ENCODE data around the gene TUBB1. TPM values are rescaled to one million over a fixed set of nuclear protein-coding genes. Genes with fewer than 3 reads are reported as not detected.
A peak's percentile ranks its signal among the peaks of the same experiment; 100 is the strongest.

The TUBB1 gene
- total and polyA plus RNA-seq, 2 of the 4 experiments (the other 2 are of a cell fraction): not detected

- Histone ChIP-seq H3K9me3 (ENCODE audit: control insufficient read depth, insufficient read depth, low read length) (no peaks in the 10 kb centered on the region), H2AK9ac (replicated peaks; ENCODE audit: low read depth, low read length, poor library complexity) (no peak overlapping the region), H3K27me3 (ENCODE audit: control insufficient read depth, insufficient read depth, low read length) (no peaks in the 10 kb centered on the region), H3K4me2 (ENCODE audit: low read depth, low read length) (no peak overlapping the region), H4K20me1 (ENCODE audit: insufficient read depth, low read length) (peaks cover 50% of the 10 kb centered on the region), H2BK15ac (ENCODE audit: low read depth, low read length) (no peak overlapping the region), H2BK120ac (ENCODE audit: low read depth, low read length) (no peak overlapping the region), H3K27ac (ENCODE audit: insufficient read depth, low read length) (no peak overlapping the region), H3K14ac (replicated peaks; ENCODE audit: low read depth, low read length) (no peak overlapping the region), H2BK20ac (ENCODE audit: low read depth, low read length) (no peak overlapping the region), H3K18ac (ENCODE audit: low read depth, low read length) (no peak overlapping the region), H4K5ac (ENCODE audit: low read depth, low read length) (no peak overlapping the region), H4K8ac (ENCODE audit: low read depth in 2 of 2, low read length in 2 of 2) (no peak overlapping the region), H2AK5ac (ENCODE audit: low read depth, low read length) (no peak overlapping the region), H3K9ac (ENCODE audit: low read depth, low read length) (no peak overlapping the region), H3K56ac (ENCODE audit: extremely low read depth, insufficient read depth, low read length) (no peak overlapping the region; the same call in 1 of the 2 replicates), H4K91ac (ENCODE audit: insufficient read depth, low read depth, low read length) (no peak overlapping the region), H3K4me1 (ENCODE audit: control insufficient read depth, insufficient read depth, low read length) (peaks cover 9% of the 10 kb centered on the region), H3K9me1 (ENCODE audit: insufficient read depth, low read length) (peaks cover 18% of the 10 kb centered on the region), H3K23ac (ENCODE audit: low read depth, low read length) (peak overlapping the region; percentile 68), H2AFZ (replicated peaks; ENCODE audit: low read length, poor library complexity) (no peak overlapping the region), H3K4ac (ENCODE audit: low read depth, low read length) (no peak overlapping the region), H3K36me3 (ENCODE audit: control insufficient read depth, insufficient read depth, low read length) (peaks cover 34% of the 10 kb centered on the region), H3K4me3 (ENCODE audit: insufficient read depth, low read depth, low read length) (no peak overlapping the region), H2BK5ac (ENCODE audit: low read depth, low read length, poor library complexity, severe bottlenecking) (no peak overlapping the region), H3K79me1 (ENCODE audit: low read depth in 1 of 2, low read length in 2 of 2) (peaks cover 17 to 74% of the 10 kb centered on the region in 2 experiments)
- dilution Hi-C loops (cut with HindIII; ENCODE audit: low sequenced_read_pairs, unreplicated experiment) (no loop called here), intact Hi-C loops (cut with micrococcal nuclease) (loop anchor here (5.0 kb wide), 1 partner anchor 40 kb away; no protein-coding TSS in a partner anchor), in situ Hi-C loops (cut with MboI; ENCODE audit: low sequenced_read_pairs) (loop anchor here (10.0 to 25.0 kb wide), 4 partner anchors 122 to 1640 kb away; partner anchors contain the start of genes ANKRD60 and RBM38)
- ATAC-seq (ENCODE audit: low read depth): no peak
- TF ChIP-seq CHD1 (IDR thresholded peaks at IDR 0.05; ENCODE audit: low read depth, low read length): no peak
- no peak for TF ChIP-seq FOS (IDR thresholded peaks at IDR 0.05; ENCODE audit: low read depth, low read length)
- DNase-seq: no peak
- POLR2A ChIA-PET (ENCODE audit: unreplicated experiment): interaction anchor here (0.6 kb wide), 2 partner anchors 18 to 375 kb away, joined by 4 to 5 read pairs; no protein-coding TSS in a partner anchor
- 100% methylated on average over 2 of the region's 5 CpGs; no CpG with 5 or more reads in 1 of the 2 experiments for WGBS, 2 experiments (ENCODE audit: extremely low coverage in 2 of 2, insufficient read length in 1 of 2)
- CTCF ChIA-PET: no interaction called here
- no TSS peak for BruUV-seq (replicated peaks)
Measured at GRCh38 chr20:59026904-59027740, 7.9 kb downstream of the TUBB1 start.

Data from IMR-90 (cell line).